NCI-H1417 (cell line): ENCODE measurements around the gene KRTAP6-2.
A peak's percentile ranks its signal among the peaks of the same experiment; 100 is the strongest.

ENCODE experiments used
- DNase-seq, 3 experiments: peaks; one replicate each; lab custom pipeline; 2025; lab: John Stamatoyannopoulos, UW

KRTAP6-2 gene

DNA sequence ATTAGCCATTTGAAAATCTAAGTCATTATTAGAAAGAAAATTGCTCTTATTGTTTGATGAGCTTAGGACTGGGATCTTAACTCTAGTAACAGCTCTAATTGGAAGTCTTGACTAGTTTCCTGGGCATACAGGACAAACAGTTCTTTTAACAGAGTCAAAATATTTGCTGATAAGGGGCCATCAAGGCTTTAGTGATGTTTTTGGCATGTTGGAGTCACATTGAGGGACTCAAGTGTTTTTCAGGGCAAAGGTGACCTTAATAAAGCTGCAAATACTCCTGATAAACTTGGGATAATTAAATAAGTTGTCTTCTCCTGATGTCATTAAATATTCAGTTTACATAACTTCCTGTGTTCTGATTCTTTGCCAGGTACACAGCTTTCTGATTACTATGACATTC lies 31.1 kb downstream of the KRTAP6-2 start:
- DNase-seq: peak in 1 of 3 experiments; percentile 17

DNA sequence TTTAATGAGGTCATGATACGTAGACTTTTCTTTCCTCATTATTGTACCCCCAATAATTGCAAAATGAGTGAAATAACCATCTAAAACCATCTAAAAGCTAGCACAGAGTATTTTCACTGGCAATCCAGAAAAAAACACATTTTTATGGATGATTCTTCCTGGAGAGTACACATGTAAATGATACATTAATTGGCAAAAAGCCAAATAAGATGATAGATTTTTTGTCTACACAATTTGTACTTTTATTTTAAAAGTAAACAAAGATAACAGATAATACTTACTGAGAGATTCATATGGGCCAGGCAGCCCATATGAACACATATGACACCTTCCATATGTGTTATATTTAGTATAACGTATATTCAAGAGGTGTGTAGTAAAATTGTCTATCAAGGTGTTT lies 35.1 kb downstream of the KRTAP6-2 start:
- DNase-seq: no peak

DNA sequence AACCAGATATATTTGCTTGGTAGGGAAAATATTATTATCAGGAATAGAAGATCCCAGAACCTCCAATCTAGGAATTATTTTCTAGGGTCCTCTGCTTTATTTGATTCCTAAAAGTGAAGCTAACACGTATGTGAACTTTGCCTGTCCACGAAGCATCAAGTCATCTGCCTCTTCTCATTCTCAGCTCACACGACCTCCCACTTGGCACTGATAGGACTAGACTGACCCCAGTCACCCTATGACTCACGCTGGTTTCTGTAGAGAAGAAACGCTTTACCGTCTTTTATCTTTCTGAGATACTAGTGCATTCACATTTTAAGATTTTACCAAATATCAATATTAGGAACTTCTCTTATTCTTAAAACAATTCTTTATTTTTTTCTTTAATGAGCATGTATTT lies 35.6 kb downstream of the KRTAP6-2 start:
- no peak for DNase-seq

DNA sequence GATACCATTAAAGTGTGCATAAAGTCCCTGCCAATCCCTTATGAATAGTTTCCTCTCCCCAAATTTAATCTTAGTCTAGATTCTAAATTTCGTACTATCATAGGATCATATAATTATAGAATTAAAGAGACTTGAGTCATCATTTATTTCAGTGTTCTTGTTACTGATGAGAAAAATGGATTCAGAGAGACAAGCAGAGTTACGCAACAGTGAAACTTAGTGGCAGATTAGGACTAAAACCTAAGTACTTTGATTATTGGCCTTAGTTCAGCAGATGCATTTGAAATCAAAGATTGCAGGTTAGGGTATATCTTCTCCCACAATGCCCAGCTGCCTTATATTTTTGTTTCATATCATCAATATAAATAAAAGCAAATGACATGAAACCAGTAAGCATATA lies 36.7 kb downstream of the KRTAP6-2 start:
- no peak for DNase-seq

DNA sequence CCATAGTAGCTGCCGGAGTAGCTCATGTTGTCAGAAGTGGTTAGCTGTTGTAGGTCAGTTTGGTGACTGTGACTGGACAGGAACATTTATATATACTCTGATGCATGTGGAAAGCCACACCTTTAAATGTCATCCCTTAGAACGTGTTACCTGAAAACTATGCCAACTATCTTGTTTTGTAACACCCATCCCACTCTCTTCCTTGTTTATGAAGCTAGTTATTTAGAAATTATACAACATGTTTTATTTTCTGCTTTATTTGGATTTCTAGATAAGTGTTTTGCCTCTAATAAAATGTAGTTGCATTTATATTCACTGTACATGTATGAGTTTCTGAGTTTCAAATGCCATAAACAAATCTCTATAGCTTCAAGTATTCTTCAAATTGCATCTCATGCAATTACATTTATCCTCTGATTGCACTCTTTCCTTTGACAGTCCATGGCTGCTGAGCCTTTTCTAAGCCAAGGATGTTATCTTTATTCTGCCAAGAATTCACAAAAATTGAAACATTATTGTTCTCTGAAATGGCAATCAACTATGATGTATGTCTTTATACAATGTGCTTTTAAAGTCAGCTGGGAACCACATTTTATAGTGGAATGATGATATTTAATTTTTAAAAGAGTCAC lies 37.3 kb downstream of the KRTAP6-2 start, which contains the start of gene KRTAP19-7:
KRTAP19-7 (minus strand) TSS at position 51 of the 632 bp plus-strand sequence; CDS start at position 26, 25 bp downstream.
- DNase-seq: no peak

DNA sequence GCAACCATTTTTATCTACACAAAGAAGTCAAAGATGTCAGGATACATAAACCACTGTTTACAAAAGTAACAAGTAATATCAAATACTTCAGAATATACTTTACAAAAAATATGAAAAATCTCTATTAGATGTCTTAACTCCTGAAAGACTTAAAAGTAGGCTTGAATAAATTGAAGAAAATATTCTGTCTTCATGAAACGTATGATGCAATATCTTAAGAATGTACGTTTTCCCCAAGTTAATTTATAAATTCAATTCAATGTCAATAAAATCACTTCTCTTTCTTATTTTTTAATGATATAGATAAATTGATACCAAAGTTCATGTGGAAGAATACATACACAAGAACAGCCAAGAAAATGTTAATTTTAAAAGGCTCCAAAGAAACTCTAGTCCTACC lies 43.6 kb downstream of the KRTAP6-2 start:
- no peak for DNase-seq

DNA sequence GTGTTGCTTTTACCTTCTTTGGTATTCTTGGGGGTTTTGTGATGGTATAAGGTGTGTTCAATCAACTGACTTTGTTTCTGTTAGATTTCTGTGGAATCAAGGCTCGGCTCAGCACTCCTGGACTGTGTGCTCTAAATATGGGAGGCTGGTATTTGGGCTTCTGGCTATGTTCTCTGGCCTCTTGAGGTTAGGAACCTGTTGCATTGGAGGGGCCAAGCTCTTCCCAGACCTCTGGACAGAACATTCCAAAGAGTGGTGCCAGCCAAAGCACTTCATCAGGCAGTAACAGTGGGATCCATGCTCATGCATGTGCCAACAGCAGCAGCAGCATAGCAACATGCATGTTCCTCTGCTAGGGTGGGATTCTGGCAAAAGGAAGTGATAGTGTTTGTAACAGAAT lies 45.9 kb downstream of the KRTAP6-2 start:
- DNase-seq: no peak
